ENCODE results near the gene GLMN.
"Not testable (repeated sequence)": the region's sequence is repeated elsewhere in the genome, so short reads cannot be mapped to it uniquely, and the experiment has no call there.

The GLMN gene

DNA sequence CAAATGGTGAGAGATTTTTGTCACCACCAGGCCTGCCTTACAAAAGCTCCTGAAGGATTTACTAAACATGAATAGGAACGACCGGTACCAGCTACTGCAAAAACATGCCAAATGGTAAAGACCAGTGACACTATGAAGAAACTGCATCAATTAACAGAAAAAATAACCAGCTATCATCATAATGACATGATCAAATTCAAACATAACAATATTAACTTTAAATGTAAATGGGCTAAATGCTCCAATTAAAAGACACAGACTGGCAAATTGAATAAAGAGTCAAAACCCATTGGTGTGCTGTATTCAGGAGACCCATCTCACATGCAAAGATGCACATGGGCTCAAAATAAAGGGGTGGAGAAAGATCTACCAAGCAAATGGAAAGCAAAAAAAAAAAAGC lies 17.4 kb downstream of the GLMN start:
- H3K36me3 ChIP-seq (ENCODE audit: control insufficient read depth, insufficient read depth, low read length); H3K4me3 ChIP-seq (ENCODE audit: low read length); DNase-seq; H3K27me3 ChIP-seq (ENCODE audit: insufficient read depth, low read length, poor library complexity); H3K9ac ChIP-seq (ENCODE audit: low read length); H3K4ac ChIP-seq (ENCODE audit: low read depth, low read length); H2AK5ac ChIP-seq (ENCODE audit: low read length); H3K4me1 ChIP-seq (ENCODE audit: control insufficient read depth, low read depth, low read length); H2BK5ac ChIP-seq (ENCODE audit: low read length); H3K18ac ChIP-seq (ENCODE audit: low read length); H3K4me2 ChIP-seq (ENCODE audit: low read length); H4K8ac ChIP-seq (ENCODE audit: low read depth, low read length); H3K23ac ChIP-seq (ENCODE audit: low read length); H2BK15ac ChIP-seq (replicated peaks; ENCODE audit: low read depth); H3K79me1 ChIP-seq (ENCODE audit: low read length); H3K56ac ChIP-seq (ENCODE audit: low read length); H3K27ac ChIP-seq (ENCODE audit: low read depth, low read length); H3K79me2 ChIP-seq (ENCODE audit: control insufficient read depth, insufficient read depth, low read length); H4K5ac ChIP-seq (ENCODE audit: low read length); H2BK120ac ChIP-seq (ENCODE audit: low read depth, low read length): not testable (repeated sequence)
- WGBS (ENCODE audit: extremely low coverage, insufficient coverage, low lambda C conversion rate), result no CpG with 5 or more reads among the region's 2 CpGs

DNA sequence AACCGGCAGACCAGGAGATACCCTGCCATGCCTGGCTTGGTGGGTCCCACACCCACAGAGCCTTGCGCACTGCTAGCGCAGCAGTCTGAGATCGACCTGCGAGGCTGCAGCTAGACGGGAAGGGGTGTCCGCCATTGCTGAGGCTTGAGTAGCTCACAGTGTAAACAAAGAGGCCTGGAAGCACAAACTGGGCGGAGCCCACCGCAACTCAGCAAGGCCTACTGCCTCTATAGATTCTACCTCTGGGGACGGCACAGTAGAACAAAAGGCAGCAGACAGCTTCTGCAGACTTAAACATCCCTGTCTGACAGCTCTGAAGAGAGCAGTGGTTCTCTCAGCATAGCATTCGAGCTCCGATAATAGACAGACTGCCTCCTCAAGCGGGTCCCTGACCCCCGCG lies 19.0 kb downstream of the GLMN start:
- H3K27me3 ChIP-seq (ENCODE audit: insufficient read depth, low read length, poor library complexity); H4K5ac ChIP-seq (ENCODE audit: low read length); H3K36me3 ChIP-seq (ENCODE audit: control insufficient read depth, insufficient read depth, low read length); H3K4me2 ChIP-seq (ENCODE audit: low read length); H3K27ac ChIP-seq (ENCODE audit: low read depth, low read length); H2BK5ac ChIP-seq (ENCODE audit: low read length); H3K56ac ChIP-seq (ENCODE audit: low read length); DNase-seq; H2BK15ac ChIP-seq (replicated peaks; ENCODE audit: low read depth); H3K4ac ChIP-seq (ENCODE audit: low read depth, low read length); H4K8ac ChIP-seq (ENCODE audit: low read depth, low read length); H3K4me3 ChIP-seq (ENCODE audit: low read length); H3K4me1 ChIP-seq (ENCODE audit: control insufficient read depth, low read depth, low read length); H2AK5ac ChIP-seq (ENCODE audit: low read length); H3K18ac ChIP-seq (ENCODE audit: low read length); H3K79me2 ChIP-seq (ENCODE audit: control insufficient read depth, insufficient read depth, low read length); H3K79me1 ChIP-seq (ENCODE audit: low read length); H3K9ac ChIP-seq (ENCODE audit: low read length); H3K23ac ChIP-seq (ENCODE audit: low read length); H2BK120ac ChIP-seq (ENCODE audit: low read depth, low read length): not testable (repeated sequence)
- WGBS (ENCODE audit: extremely low coverage, insufficient coverage, low lambda C conversion rate), result no CpG with 5 or more reads among the region's 15 CpGs

DNA sequence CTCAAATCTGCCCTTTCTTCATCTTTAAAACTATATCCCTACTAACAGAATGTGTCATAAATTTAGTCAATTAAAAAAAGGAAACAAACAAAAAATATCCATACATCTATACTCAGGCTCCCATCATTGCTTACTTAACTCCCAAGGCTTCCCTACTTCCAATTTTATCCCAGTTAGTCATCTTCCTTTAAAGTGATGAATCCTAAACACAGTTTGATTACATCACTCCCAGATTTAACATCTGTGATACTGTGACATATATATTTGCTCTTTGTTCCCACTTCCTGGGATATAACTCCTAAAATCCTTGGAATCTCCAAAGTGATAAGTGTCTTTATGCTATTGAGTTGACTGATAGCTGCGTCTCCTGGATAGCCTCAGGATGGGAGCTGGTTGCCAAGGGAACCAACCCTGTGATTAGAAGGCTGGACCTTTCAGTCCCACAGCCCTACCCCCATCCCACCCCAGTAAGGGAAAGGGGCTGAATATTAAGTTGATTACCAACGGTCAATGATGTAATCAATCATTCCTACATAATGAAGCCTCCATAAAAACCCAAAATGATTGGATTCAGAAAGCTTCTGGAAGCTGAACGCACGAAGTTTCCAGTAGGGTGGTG lies 21.6 kb downstream of the GLMN start:
- DNase-seq, result no peak
- Histone ChIP-seq H3K18ac (ENCODE audit: low read length) (no peak overlapping the region), H3K23ac (ENCODE audit: low read length) (no peak overlapping the region), H3K79me2 (ENCODE audit: control insufficient read depth, insufficient read depth, low read length) (no peaks in the 10 kb centered on the region), H3K56ac (ENCODE audit: low read length) (no peak overlapping the region), H2BK15ac (replicated peaks; ENCODE audit: low read depth) (no peak overlapping the region), H3K27me3 (ENCODE audit: insufficient read depth, low read length, poor library complexity) (no peaks in the 10 kb centered on the region), H3K4ac (ENCODE audit: low read depth, low read length) (no peak overlapping the region), H3K27ac (ENCODE audit: low read depth, low read length) (no peak overlapping the region), H3K4me1 (ENCODE audit: control insufficient read depth, low read depth, low read length) (no peaks in the 10 kb centered on the region), H2BK5ac (ENCODE audit: low read length) (no peak overlapping the region), H3K4me2 (ENCODE audit: low read length) (no peak overlapping the region), H3K4me3 (ENCODE audit: low read length) (no peak overlapping the region), H4K8ac (ENCODE audit: low read depth, low read length) (no peak overlapping the region), H3K36me3 (ENCODE audit: control insufficient read depth, insufficient read depth, low read length) (no peaks in the 10 kb centered on the region), H2AK5ac (ENCODE audit: low read length) (no peak overlapping the region), H4K5ac (ENCODE audit: low read length) (no peak overlapping the region), H3K9ac (ENCODE audit: low read length) (no peak overlapping the region), H3K79me1 (ENCODE audit: low read length) (no peaks in the 10 kb centered on the region), H2BK120ac (ENCODE audit: low read depth, low read length) (no peak overlapping the region)
- no CpG with 5 or more reads among the region's 4 CpGs for WGBS (ENCODE audit: extremely low coverage, insufficient coverage, low lambda C conversion rate)

DNA sequence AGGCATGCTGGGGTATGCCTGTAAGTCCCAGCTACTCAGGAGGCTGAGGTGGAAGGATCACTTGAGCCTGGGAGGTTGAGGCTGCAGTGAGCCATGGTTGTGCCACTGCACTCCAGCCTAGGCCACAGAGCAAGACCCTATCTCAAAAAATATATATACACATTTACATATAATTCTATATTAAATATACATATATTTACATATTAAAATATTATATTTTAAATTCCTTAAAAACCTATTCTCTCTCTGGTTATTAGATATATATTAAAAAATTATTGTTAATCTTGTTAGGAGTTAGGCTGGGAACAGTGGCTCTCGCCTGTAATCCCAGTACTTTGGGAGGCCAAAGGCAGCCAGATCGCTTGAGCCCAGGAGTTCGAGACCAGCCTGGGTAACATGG lies 22.7 kb downstream of the GLMN start:
- H3K27ac ChIP-seq (ENCODE audit: low read depth, low read length), result no peak overlapping the region
- no CpG with 5 or more reads among the region's 3 CpGs for WGBS (ENCODE audit: extremely low coverage, insufficient coverage, low lambda C conversion rate)
- no peak overlapping the region for H3K56ac ChIP-seq (ENCODE audit: low read length)
- no peaks in the 10 kb centered on the region for H3K79me1 ChIP-seq (ENCODE audit: low read length)
- no peak overlapping the region for H3K4me2 ChIP-seq (ENCODE audit: low read length)
- H4K5ac ChIP-seq (ENCODE audit: low read length), result no peak overlapping the region
- H3K4ac ChIP-seq (ENCODE audit: low read depth, low read length), result no peak overlapping the region
- H3K27me3 ChIP-seq (ENCODE audit: insufficient read depth, low read length, poor library complexity), result no peaks in the 10 kb centered on the region
- no peak overlapping the region for H2AK5ac ChIP-seq (ENCODE audit: low read length)
- H4K8ac ChIP-seq (ENCODE audit: low read depth, low read length), result no peak overlapping the region
- no peak overlapping the region for H2BK5ac ChIP-seq (ENCODE audit: low read length)
- DNase-seq, result no peak
- no peak overlapping the region for H2BK15ac ChIP-seq (replicated peaks; ENCODE audit: low read depth)
- H3K4me3 ChIP-seq (ENCODE audit: low read length), result no peak overlapping the region
- no peak overlapping the region for H3K9ac ChIP-seq (ENCODE audit: low read length)
- H2BK120ac ChIP-seq (ENCODE audit: low read depth, low read length), result no peak overlapping the region
- no peaks in the 10 kb centered on the region for H3K79me2 ChIP-seq (ENCODE audit: control insufficient read depth, insufficient read depth, low read length)
- H3K18ac ChIP-seq (ENCODE audit: low read length), result no peak overlapping the region
- no peaks in the 10 kb centered on the region for H3K36me3 ChIP-seq (ENCODE audit: control insufficient read depth, insufficient read depth, low read length)
- no peaks in the 10 kb centered on the region for H3K4me1 ChIP-seq (ENCODE audit: control insufficient read depth, low read depth, low read length)
- no peak overlapping the region for H3K23ac ChIP-seq (ENCODE audit: low read length)

DNA sequence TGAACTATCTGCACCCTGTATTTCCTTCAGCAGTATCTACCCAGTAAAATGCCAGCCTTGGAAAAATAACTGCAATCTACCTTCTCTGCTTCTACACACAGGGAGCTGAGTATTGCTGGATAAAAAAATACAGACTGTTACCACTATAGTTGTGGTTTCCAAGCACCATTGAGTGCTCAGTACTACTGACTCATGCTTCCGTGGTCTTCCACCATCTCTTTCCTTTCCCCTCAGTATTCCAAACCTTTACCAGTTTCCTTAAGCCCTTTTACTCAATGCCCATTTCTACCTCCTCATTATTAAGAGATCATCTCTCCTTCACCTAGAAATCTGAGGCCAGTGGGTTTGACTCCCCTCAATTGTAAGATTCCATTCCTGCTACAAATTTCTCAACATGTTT lies 23.8 kb downstream of the GLMN start:
- Histone ChIP-seq H2BK120ac (ENCODE audit: low read depth, low read length) (no peak overlapping the region), H3K56ac (ENCODE audit: low read length) (no peak overlapping the region), H3K4ac (ENCODE audit: low read depth, low read length) (no peak overlapping the region), H3K18ac (ENCODE audit: low read length) (no peak overlapping the region), H3K4me2 (ENCODE audit: low read length) (no peak overlapping the region), H4K8ac (ENCODE audit: low read depth, low read length) (no peak overlapping the region), H3K27me3 (ENCODE audit: insufficient read depth, low read length, poor library complexity) (no peaks in the 10 kb centered on the region), H3K79me2 (ENCODE audit: control insufficient read depth, insufficient read depth, low read length) (no peaks in the 10 kb centered on the region), H2BK5ac (ENCODE audit: low read length) (no peak overlapping the region), H3K27ac (ENCODE audit: low read depth, low read length) (no peak overlapping the region), H4K5ac (ENCODE audit: low read length) (no peak overlapping the region), H3K9ac (ENCODE audit: low read length) (no peak overlapping the region), H3K79me1 (ENCODE audit: low read length) (no peaks in the 10 kb centered on the region), H3K36me3 (ENCODE audit: control insufficient read depth, insufficient read depth, low read length) (no peaks in the 10 kb centered on the region), H2BK15ac (replicated peaks; ENCODE audit: low read depth) (no peak overlapping the region), H3K4me1 (ENCODE audit: control insufficient read depth, low read depth, low read length) (no peaks in the 10 kb centered on the region), H2AK5ac (ENCODE audit: low read length) (no peak overlapping the region), H3K4me3 (ENCODE audit: low read length) (no peak overlapping the region), H3K23ac (ENCODE audit: low read length) (no peak overlapping the region)
- no peak for DNase-seq
- WGBS (ENCODE audit: extremely low coverage, insufficient coverage, low lambda C conversion rate), result no CpG with 5 or more reads among the region's 1 CpG

DNA sequence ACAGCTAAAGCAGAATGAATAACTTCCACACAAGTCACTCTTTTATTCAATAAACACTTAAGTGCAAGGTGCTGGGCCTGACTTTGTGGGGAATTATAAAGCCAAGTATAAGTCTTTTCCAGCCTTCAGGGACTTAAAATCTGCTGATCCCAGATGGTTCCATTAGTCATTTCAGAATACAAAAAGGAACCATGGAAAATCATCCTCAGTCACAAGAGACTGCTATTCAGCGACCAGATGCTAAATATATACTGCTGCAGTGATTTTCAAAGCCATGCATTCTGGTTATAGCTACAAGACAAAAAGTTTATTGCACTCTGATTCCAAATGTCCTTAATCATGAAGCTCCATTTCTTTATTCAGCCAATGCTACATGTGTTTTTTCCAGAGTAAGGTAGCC lies 25.7 kb downstream of the GLMN start:
- H3K4me1 ChIP-seq (ENCODE audit: control insufficient read depth, low read depth, low read length), result no peaks in the 10 kb centered on the region
- DNase-seq, result no peak
- H3K23ac ChIP-seq (ENCODE audit: low read length), result no peak overlapping the region
- no peak overlapping the region for H2BK5ac ChIP-seq (ENCODE audit: low read length)
- H2AK5ac ChIP-seq (ENCODE audit: low read length), result no peak overlapping the region
- H2BK120ac ChIP-seq (ENCODE audit: low read depth, low read length), result no peak overlapping the region
- no peaks in the 10 kb centered on the region for H3K36me3 ChIP-seq (ENCODE audit: control insufficient read depth, insufficient read depth, low read length)
- no peaks in the 10 kb centered on the region for H3K79me1 ChIP-seq (ENCODE audit: low read length)
- H4K5ac ChIP-seq (ENCODE audit: low read length), result no peak overlapping the region
- no peak overlapping the region for H3K9ac ChIP-seq (ENCODE audit: low read length)
- H3K4me3 ChIP-seq (ENCODE audit: low read length), result no peak overlapping the region
- H3K4ac ChIP-seq (ENCODE audit: low read depth, low read length), result no peak overlapping the region
- no peak overlapping the region for H3K4me2 ChIP-seq (ENCODE audit: low read length)
- WGBS (ENCODE audit: extremely low coverage, insufficient coverage, low lambda C conversion rate), result no CpG with 5 or more reads among the region's 1 CpG
- H3K27ac ChIP-seq (ENCODE audit: low read depth, low read length), result no peak overlapping the region
- H3K27me3 ChIP-seq (ENCODE audit: insufficient read depth, low read length, poor library complexity), result no peaks in the 10 kb centered on the region
- no peak overlapping the region for H3K18ac ChIP-seq (ENCODE audit: low read length)
- no peak overlapping the region for H2BK15ac ChIP-seq (replicated peaks; ENCODE audit: low read depth)
- H4K8ac ChIP-seq (ENCODE audit: low read depth, low read length), result no peak overlapping the region
- H3K79me2 ChIP-seq (ENCODE audit: control insufficient read depth, insufficient read depth, low read length), result no peaks in the 10 kb centered on the region
- no peak overlapping the region for H3K56ac ChIP-seq (ENCODE audit: low read length)

All from mesendoderm (in vitro differentiated cells).